Right lobe of liver (tissue), 4 donors: ENCODE results near the gene CCL2.

Experiments used
- POLR2A ChIP-seq: fragments of 450-650 bp; IDR thresholded peaks from one replicate; pipeline ENCODE4 v1.6.1; 2017; ENCODE audit warnings: antibody characterized with exemption, mild to moderate bottlenecking
- TF ChIP-seq, protein P1 (sequence below), 4 donors: fragments of 200-600 bp in 3 of 4; fragments of 450-650 bp in 1 of 4; IDR thresholded peaks; one replicate each; pipeline versions ENCODE4 v1.5.1 to v1.8.0; 2016 to 2022; ENCODE audit warnings: antibody characterized with exemption in 4 of 4, mild to moderate bottlenecking in 2 of 4
- donor health status: DM: no; HTN: no; CAD: no.
- donor health status: DM: no; HTN: no; CAD: no.
- donor health status: DM: no; HTN: yes; CAD: no.

DNA sequence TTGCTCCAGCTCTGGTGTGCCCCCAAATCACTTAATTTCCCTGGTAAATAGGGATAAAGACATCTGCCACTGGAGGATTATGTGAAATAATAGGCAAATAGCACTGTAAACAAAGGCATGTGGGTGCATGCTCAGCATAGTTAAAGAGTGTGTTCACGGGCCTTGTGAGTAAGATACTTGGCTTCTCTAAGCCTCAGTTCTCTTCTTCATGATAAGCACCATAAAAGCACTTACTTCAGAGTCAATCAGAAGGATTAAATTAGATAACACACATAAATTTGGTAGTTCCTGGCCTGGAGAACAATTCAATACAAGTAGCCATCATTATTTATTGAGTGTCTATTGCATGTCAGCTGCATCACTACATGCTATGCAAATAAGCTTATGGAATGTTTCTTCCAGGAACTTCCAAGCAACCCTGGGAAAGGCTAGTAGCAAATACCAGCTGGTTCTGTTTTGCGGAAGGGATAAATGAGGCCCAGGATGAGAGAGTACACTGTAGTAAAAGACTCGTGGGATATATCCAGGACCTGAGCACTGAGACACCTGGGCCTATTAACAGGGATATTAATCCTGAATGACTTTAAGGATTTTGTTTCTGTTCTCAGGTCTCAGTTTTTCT lies 45.0 kb downstream of the CCL2 start:
- TF ChIP-seq, protein P1, sequence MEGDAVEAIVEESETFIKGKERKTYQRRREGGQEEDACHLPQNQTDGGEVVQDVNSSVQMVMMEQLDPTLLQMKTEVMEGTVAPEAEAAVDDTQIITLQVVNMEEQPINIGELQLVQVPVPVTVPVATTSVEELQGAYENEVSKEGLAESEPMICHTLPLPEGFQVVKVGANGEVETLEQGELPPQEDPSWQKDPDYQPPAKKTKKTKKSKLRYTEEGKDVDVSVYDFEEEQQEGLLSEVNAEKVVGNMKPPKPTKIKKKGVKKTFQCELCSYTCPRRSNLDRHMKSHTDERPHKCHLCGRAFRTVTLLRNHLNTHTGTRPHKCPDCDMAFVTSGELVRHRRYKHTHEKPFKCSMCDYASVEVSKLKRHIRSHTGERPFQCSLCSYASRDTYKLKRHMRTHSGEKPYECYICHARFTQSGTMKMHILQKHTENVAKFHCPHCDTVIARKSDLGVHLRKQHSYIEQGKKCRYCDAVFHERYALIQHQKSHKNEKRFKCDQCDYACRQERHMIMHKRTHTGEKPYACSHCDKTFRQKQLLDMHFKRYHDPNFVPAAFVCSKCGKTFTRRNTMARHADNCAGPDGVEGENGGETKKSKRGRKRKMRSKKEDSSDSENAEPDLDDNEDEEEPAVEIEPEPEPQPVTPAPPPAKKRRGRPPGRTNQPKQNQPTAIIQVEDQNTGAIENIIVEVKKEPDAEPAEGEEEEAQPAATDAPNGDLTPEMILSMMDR (IDR thresholded peaks at IDR 0.05): no peak
- no peak for TF ChIP-seq POLR2A
